Peyer's patch (tissue), 4 donors: ENCODE measurements around the gene L3MBTL4.

Experiments
- CTCF ChIP-seq, 6 experiments: fragments of 450-650 bp in 4 of 6; fragments of 200-600 bp in 2 of 6; sonication (generic) in 1 of 6; IDR thresholded peaks; one replicate each; pipeline ENCODE4 v1.5.1; 2017 to 2019; ENCODE audit warnings: antibody characterized with exemption in 6 of 6, mild to moderate bottlenecking in 3 of 6, moderate library complexity in 1 of 6
- POLR2A ChIP-seq, 2 donors: fragments of 450-650 bp; IDR thresholded peaks; one replicate each; pipeline ENCODE4 v1.5.1; 2017; ENCODE audit warnings: antibody characterized with exemption in 2 of 2, mild to moderate bottlenecking in 2 of 2, moderate library complexity in 2 of 2

GRCh38 chr18:6017171-6017570, 397.5 kb downstream of the L3MBTL4 start:
- no peak for TF ChIP-seq CTCF (IDR thresholded peaks at IDR 0.05)
- no peak for TF ChIP-seq POLR2A (IDR thresholded peaks at IDR 0.05)
